HepG2 (cell line): ENCODE results near the gene ELAVL3. TPM values are rescaled to one million over a fixed set of nuclear protein-coding genes. Genes with fewer than 3 reads are reported as not detected.

ENCODE experiments used
- FOXK1 ChIP-seq: sonication (generic); formaldehyde crosslinking; IDR thresholded peaks from 2 replicates; pipeline ENCODE4 v1.4.0; 2020; ENCODE audit warnings: low read depth, missing genetic modification reagents, borderline replicate concordance
- FOXO4 ChIP-seq: sonication (generic); formaldehyde crosslinking; conservative IDR thresholded peaks from 2 replicates; pipeline ENCODE4 v1.8.1; 2023; ENCODE audit warnings: missing genetic modification reagents
- HDAC1 ChIP-seq: sonication (generic); formaldehyde crosslinking; IDR thresholded peaks from 2 replicates; pipeline ENCODE4 v1.5.1; 2020; ENCODE audit warnings: mild to moderate bottlenecking, missing genetic modification reagents
- MIER2 ChIP-seq: IDR thresholded peaks from 2 replicates; pipeline ENCODE4 v1.6.1; 2016; ENCODE audit warnings: missing biosample characterization, missing genetic modification reagents
- MTF2 ChIP-seq: sonication (generic); formaldehyde crosslinking; IDR thresholded peaks from 2 replicates; pipeline ENCODE4 v1.5.0; 2020; ENCODE audit warnings: missing genetic modification reagents, borderline replicate concordance
- PRMT3 ChIP-seq: sonication (generic); formaldehyde crosslinking; IDR thresholded peaks from 2 replicates; pipeline ENCODE4 v1.8.1; 2022; ENCODE audit warnings: low read depth, mild to moderate bottlenecking, moderate library complexity, missing genetic modification reagents, borderline replicate concordance
- SALL1 ChIP-seq: sonication (generic); formaldehyde crosslinking; IDR thresholded peaks from 2 replicates; pipeline ENCODE4 v1.8.0; 2022; ENCODE audit warnings: mild to moderate bottlenecking, missing genetic modification reagents
- ZBTB3 ChIP-seq: sonication (generic); formaldehyde crosslinking; IDR thresholded peaks from 2 replicates; pipeline ENCODE4 v1.4.0; 2020; ENCODE audit warnings: low read depth, mild to moderate bottlenecking, moderate library complexity, missing genetic modification reagents, borderline replicate concordance
- ZNF20 ChIP-seq: sonication (generic); formaldehyde crosslinking; IDR thresholded peaks from 2 replicates; pipeline ENCODE4 v1.4.0; 2020; ENCODE audit warnings: mild to moderate bottlenecking, moderate library complexity, missing genetic modification reagents
- ZNF329 ChIP-seq: sonication (generic); formaldehyde crosslinking; IDR thresholded peaks from 2 replicates; pipeline ENCODE4 v1.9.0; 2021; ENCODE audit warnings: low read depth, mild to moderate bottlenecking, missing genetic modification reagents
- ZNF503 ChIP-seq: sonication (generic); formaldehyde crosslinking; IDR thresholded peaks from 2 replicates; pipeline ENCODE4 v1.4.0; 2020; ENCODE audit warnings: missing genetic modification reagents
- ZNF678 ChIP-seq: sonication (generic); formaldehyde crosslinking; IDR thresholded peaks from 2 replicates; pipeline ENCODE4 v1.4.0; 2020; ENCODE audit warnings: mild to moderate bottlenecking, missing genetic modification reagents
- ZNF777 ChIP-seq: sonication (generic); formaldehyde crosslinking; IDR thresholded peaks from 2 replicates; pipeline ENCODE4 v1.4.0; 2020; ENCODE audit warnings: missing genetic modification reagents
- polyA plus RNA-seq, 8 experiments: library from polyadenylated mRNA; depleted of rRNA in 3 of 8; stranded (reverse) in 7 of 8; unstranded in 1 of 8; fragments of >200 nt; fragmentation: Illumina TruSeq in 4 of 8; extraction: Trizol in 4 of 8; gene quantifications; 2 replicates each; pipeline versions ENCODE4 v1.2.1 to v1.2.3, GENCODE V29; 2011 to 2016; ENCODE audit warnings: low read depth in 4 of 8, missing spikeins in 1 of 8, mixed read lengths in 1 of 8; ENCODE audit not compliant: insufficient read depth in 1 of 8
- total RNA-seq, 5 experiments: library from RNA; depleted of rRNA; stranded (reverse); fragments of >200 nt; fragmentation: Illumina TruSeq; extraction: Trizol; gene quantifications; 2 replicates each; pipeline ENCODE4 v1.2.3, GENCODE V29; 2016; ENCODE audit warnings: low read depth in 1 of 5

Gene ELAVL3
- total and polyA plus RNA-seq, 2 of the 13 experiments (the other 11 are each of a cell fraction or from before 2014, with no cell fraction given), result 0.03 TPM; not detected in 1

DNA sequence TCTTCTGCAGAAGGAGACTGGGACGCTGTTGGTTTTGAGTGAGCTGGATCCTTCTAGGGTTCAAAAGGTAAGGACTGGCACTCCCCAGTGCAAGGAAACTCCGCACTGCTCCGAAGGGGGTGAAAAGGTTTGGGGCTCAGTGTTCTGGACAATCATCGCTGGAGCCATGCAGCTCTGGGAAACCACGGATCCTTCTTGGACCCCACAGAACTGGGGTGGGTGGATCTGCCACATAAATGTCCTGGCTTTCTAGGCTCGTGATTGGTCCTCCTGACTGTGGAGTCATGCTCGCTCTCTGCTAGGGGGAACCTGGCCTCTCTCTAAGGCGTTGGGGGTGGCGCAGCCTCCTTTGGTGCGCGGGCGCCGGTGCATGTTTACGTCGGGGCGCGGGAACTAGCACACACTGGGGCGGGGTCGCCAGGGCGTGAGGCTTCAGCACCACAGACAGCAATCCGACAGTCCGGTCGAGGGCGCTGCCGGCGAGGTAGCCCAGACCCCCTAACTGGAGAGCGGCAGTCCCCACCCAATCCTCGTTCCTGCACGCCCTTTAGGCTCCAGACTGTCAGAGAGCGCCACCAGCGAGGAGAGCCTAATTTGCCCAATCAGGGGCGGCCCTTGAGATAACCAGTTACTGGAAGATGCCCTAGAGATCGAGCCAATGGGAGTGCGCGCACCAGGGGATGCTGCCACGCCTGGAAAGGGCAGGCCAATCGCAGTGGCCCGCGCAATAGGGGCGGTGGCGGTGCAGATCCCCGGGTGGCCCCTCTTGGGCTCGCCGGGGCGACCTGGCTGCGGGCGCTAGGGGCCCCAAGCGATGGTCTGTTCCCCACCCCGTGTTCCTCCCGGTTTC, 913 bp upstream of the ELAVL3 start (continued):
- TF ChIP-seq ZNF503, result no peak
- 0 out of 2 replicates have a peak, but pooled peaks have one; percentile 49 for TF ChIP-seq ZNF20 (CRISPR knock-in tag)
- 0 out of 2 replicates have a peak, but pooled peaks have one; percentile 17 for TF ChIP-seq ZNF329 (CRISPR knock-in tag)
- peak; percentile 87; the same call in 1 of the 2 replicates for TF ChIP-seq MIER2
- TF ChIP-seq FOXK1 (CRISPR knock-in tag), result no peak
- peak; percentile 1; the same call in 1 of the 2 replicates for TF ChIP-seq PRMT3 (CRISPR knock-in tag)
- 0 out of 2 replicates have a peak, but pooled peaks have one; percentile 31 for TF ChIP-seq ZBTB3 (CRISPR knock-in tag)
- TF ChIP-seq MTF2 (CRISPR knock-in tag), result peak; percentile 11; the same call in 1 of the 2 replicates
- TF ChIP-seq ZNF777 (CRISPR knock-in tag), result peak; percentile 69
- TF ChIP-seq HDAC1 (CRISPR knock-in tag), result peak; percentile 12; the same call in 1 of the 2 replicates
- TF ChIP-seq SALL1 (CRISPR knock-in tag), result peak; percentile 46; the same call in 1 of the 2 replicates
- 0 out of 2 replicates have a peak, but pooled peaks have one; percentile 31 for TF ChIP-seq ZNF678
- 0 out of 2 replicates have a peak, but pooled peaks have one; percentile 48 for TF ChIP-seq FOXO4 (CRISPR knock-in tag)
